ENCODE data around the gene ABCA3.
"Not testable (repeated sequence)": the region's sequence is repeated elsewhere in the genome, so short reads cannot be mapped to it uniquely, and the experiment has no call there.

Gene ABCA3

GRCh38 chr16:2270588-2271470, 69.7 kb downstream of the ABCA3 start:
- no peak for TF ChIP-seq CTCF (IDR thresholded peaks at IDR 0.05; ENCODE audit: low read depth, low read length, missing control alignments)
- no peak overlapping the region for H3K4me3 ChIP-seq (replicated peaks; ENCODE audit: low read depth, low read length)
- DNase-seq (ENCODE audit: extremely low read depth, low read depth), result no peak

- no peak for DNase-seq (ENCODE audit: extremely low read depth, low read depth)
- no peak for TF ChIP-seq CTCF (IDR thresholded peaks at IDR 0.05; ENCODE audit: low read depth, low read length, missing control alignments)
- H3K4me3 ChIP-seq (replicated peaks; ENCODE audit: low read depth, low read length), result no peak overlapping the region
These were observed 70.5 kb downstream of the ABCA3 start for GRCh38 chr16:2270070-2270462.

- DNase-seq (ENCODE audit: extremely low read depth, low read depth), result peak; percentile 75
- TF ChIP-seq CTCF (IDR thresholded peaks at IDR 0.05; ENCODE audit: low read depth, low read length, missing control alignments), result no peak
- peak within 1 kb of the TSS; percentile 81 for H3K4me3 ChIP-seq (replicated peaks; ENCODE audit: low read depth, low read length)
These were observed 72.4 kb downstream of the ABCA3 start, which contains the start of gene RNPS1 for GRCh38 chr16:2267913-2268666. TSS of gene RNPS1 (minus strand) at chr16:2268126. CDS start at chr16:2264643, 3,483 bp downstream.

GRCh38 chr16:2267505-2267912, 73.0 kb downstream of the ABCA3 start:
- not testable (repeated sequence) for DNase-seq (ENCODE audit: extremely low read depth, low read depth)
- H3K4me3 ChIP-seq (replicated peaks; ENCODE audit: low read depth, low read length), result peak overlapping the region; percentile 81

GRCh38 chr16:2266887-2267286, 73.6 kb downstream of the ABCA3 start:
- H3K4me3 ChIP-seq (replicated peaks; ENCODE audit: low read depth, low read length), result peak overlapping the region; percentile 81
- not testable (repeated sequence) for DNase-seq (ENCODE audit: extremely low read depth, low read depth)

GRCh38 chr16:2263026-2263425, 77.5 kb downstream of the ABCA3 start:
- not testable (repeated sequence) for H3K4me3 ChIP-seq (replicated peaks; ENCODE audit: low read depth, low read length); DNase-seq (ENCODE audit: extremely low read depth, low read depth)

GRCh38 chr16:2260250-2260649, 80.3 kb downstream of the ABCA3 start:
- H3K4me3 ChIP-seq (replicated peaks; ENCODE audit: low read depth, low read length), result no peak overlapping the region
- no peak for DNase-seq (ENCODE audit: extremely low read depth, low read depth)
- no peak for TF ChIP-seq CTCF (IDR thresholded peaks at IDR 0.05; ENCODE audit: low read depth, low read length, missing control alignments)

- not testable (repeated sequence) for DNase-seq (ENCODE audit: extremely low read depth, low read depth); H3K4me3 ChIP-seq (replicated peaks; ENCODE audit: low read depth, low read length)
These were observed 82.0 kb downstream of the ABCA3 start for GRCh38 chr16:2258530-2258929.

Data from HFF-Myc (cell line).